SK-N-SH (cell line): Measurements from ENCODE around the gene STAC3. TPM values are rescaled to one million over a fixed set of nuclear protein-coding genes. Genes with fewer than 3 reads are reported as not detected.

ENCODE experiments used
- CTCF ChIA-PET: fragments of 300-600, 350-600 bp; formaldehyde crosslinking; extraction: SDS; loops from one replicate; lab custom pipeline; 2021; lab: Yijun Ruan, JAX
- POLR2A ChIA-PET: fragments of 350-600 bp; sonication (Branson Sonifier 250); formaldehyde crosslinking; extraction: SDS; loops from one replicate; lab custom pipeline; 2020; ENCODE audit warnings: antibody characterized with exemption, inconsistent platforms; lab: Yijun Ruan, JAX
- DNase-seq: peaks from one replicate; pipeline ENCODE4 v3.0.0; 2012
- H2AFZ ChIP-seq: fragments of 200-600 bp; sonication (generic); 2 replicates; pipeline ENCODE4 v1.8.1; 2016; ENCODE audit warnings: antibody characterized with exemption, mild to moderate bottlenecking, low read depth
- H3F3A ChIP-seq: fragments of 200-600 bp; sonication (generic); replicated peaks from 2 replicates; pipeline ENCODE3; 2016; ENCODE audit warnings: antibody characterized with exemption, mild to moderate bottlenecking; ENCODE audit not compliant: insufficient read depth
- H3K27ac ChIP-seq, 2 experiments: fragments of 200-500 bp in 1 of 2; fragments of 200-600 bp in 1 of 2; sonication (Bioruptor generic) in 1 of 2; sonication (generic), shearing (Covaris generic) in 1 of 2; 2 replicates each; pipeline versions ENCODE4 v1.5.1 to v1.6.1; 2014 to 2016; ENCODE audit warnings: low read depth in 2 of 2, inconsistent platforms in 1 of 2, low read length in 1 of 2, mild to moderate bottlenecking in 1 of 2, mixed read lengths in 1 of 2
- H3K27me3 ChIP-seq: fragments of 200-600 bp; sonication (generic), shearing (Covaris generic); 2 replicates; pipeline ENCODE4 v1.6.1; 2016; ENCODE audit warnings: mixed run types; ENCODE audit not compliant: insufficient read depth
- H3K36me3 ChIP-seq, 2 experiments: fragments of 200-500 bp in 1 of 2; fragments of 200-600 bp in 1 of 2; sonication (Bioruptor generic) in 1 of 2; sonication (generic) in 1 of 2; replicated peaks in 1 of 2; 2 replicates each; pipeline versions ENCODE3 to v1.5.1; 2014 to 2016; ENCODE audit warnings: low read length in 1 of 2, mild to moderate bottlenecking in 1 of 2; ENCODE audit not compliant: insufficient read depth in 2 of 2, control insufficient read depth in 1 of 2
- H3K4me1 ChIP-seq, 2 experiments: fragments of 200-500 bp in 1 of 2; fragments of 200-600 bp in 1 of 2; sonication (Bioruptor generic) in 1 of 2; sonication (generic), shearing (Covaris generic) in 1 of 2; 2 replicates each; pipeline versions ENCODE4 v1.5.1 to v1.6.1; 2014 to 2016; ENCODE audit warnings: low read depth in 1 of 2, low read length in 1 of 2, mixed run types in 1 of 2; ENCODE audit not compliant: insufficient read depth in 2 of 2, control insufficient read depth in 1 of 2
- H3K4me2 ChIP-seq: fragments of 200-600 bp; sonication (generic), shearing (Covaris generic); 2 replicates; pipeline ENCODE4 v1.6.1; 2017; ENCODE audit warnings: mixed run types
- H3K4me3 ChIP-seq, 2 experiments: fragments of 200-500 bp in 1 of 2; fragments of 200-600 bp in 1 of 2; sonication (Bioruptor generic) in 1 of 2; sonication (generic), shearing (Covaris generic) in 1 of 2; 2 replicates each; pipeline versions ENCODE4 v1.5.1 to v1.8.1; 2014 to 2016; ENCODE audit warnings: low read depth in 2 of 2, inconsistent platforms in 1 of 2, low read length in 1 of 2, mild to moderate bottlenecking in 1 of 2, mixed read lengths in 1 of 2, moderate library complexity in 1 of 2
- H3K79me2 ChIP-seq: fragments of 200-600 bp; sonication (generic); 2 replicates; pipeline ENCODE4 v1.8.1; 2017; ENCODE audit warnings: mild to moderate bottlenecking; ENCODE audit not compliant: insufficient read depth
- H3K9ac ChIP-seq: fragments of 200-600 bp; sonication (generic); 2 replicates; pipeline ENCODE4 v1.6.1; 2017; ENCODE audit warnings: mixed run types
- H3K9me2 ChIP-seq: fragments of 200-600 bp; sonication (generic); 2 replicates; pipeline ENCODE4 v1.6.1; 2017; ENCODE audit warnings: mixed run types
- H3K9me3 ChIP-seq: fragments of 200-600 bp; sonication (generic); 2 replicates; pipeline ENCODE4 v1.6.1; 2017; ENCODE audit warnings: mixed run types, mild to moderate bottlenecking, moderate library complexity
- H4K20me1 ChIP-seq: fragments of 200-600 bp; sonication (generic); 2 replicates; pipeline ENCODE4 v1.6.1; 2017; ENCODE audit warnings: mild to moderate bottlenecking, mixed run types; ENCODE audit not compliant: insufficient read depth
- ELF1 ChIP-seq: IDR thresholded peaks from 2 replicates; pipeline ENCODE4 v1.4.0; 2012
- EP300 ChIP-seq, 2 experiments: IDR thresholded peaks; 2 replicates each; pipeline versions ENCODE4 v1.4.0 to v1.6.1; 2012; ENCODE audit warnings: borderline replicate concordance in 1 of 2, low read depth in 1 of 2, low read length in 1 of 2
- EZH2phosphoT487 ChIP-seq: fragments of 200-600 bp; sonication (generic); IDR thresholded peaks from 2 replicates; pipeline ENCODE4 v1.6.1; 2017; ENCODE audit warnings: low read depth, mixed run types, mild to moderate bottlenecking, antibody characterized with exemption, moderate library complexity, borderline replicate concordance
- FOSL2 ChIP-seq: IDR thresholded peaks from 2 replicates; pipeline ENCODE4 v1.4.0; 2012; ENCODE audit warnings: low read depth, mild to moderate bottlenecking, moderate library complexity, borderline replicate concordance
- FOXJ3 ChIP-seq: sonication (generic); formaldehyde crosslinking; IDR thresholded peaks from 2 replicates; pipeline ENCODE4 v1.5.1; 2020; ENCODE audit warnings: mild to moderate bottlenecking, missing genetic modification reagents
- GATA2 ChIP-seq: sonication (generic); formaldehyde crosslinking; IDR thresholded peaks from 2 replicates; pipeline ENCODE4 v1.5.0; 2020; ENCODE audit warnings: mild to moderate bottlenecking, missing genetic modification reagents
- JUND ChIP-seq: IDR thresholded peaks from 2 replicates; pipeline ENCODE4 v1.4.0; 2012
- MEF2A ChIP-seq: IDR thresholded peaks from 2 replicates; pipeline ENCODE4 v1.4.0; 2012; ENCODE audit warnings: low read depth, borderline replicate concordance
- NFIC ChIP-seq: IDR thresholded peaks from 2 replicates; pipeline ENCODE4 v1.4.0; 2012; ENCODE audit warnings: borderline replicate concordance
- POLR2AphosphoS5 ChIP-seq: IDR thresholded peaks from 2 replicates; pipeline ENCODE4 v1.6.1; 2012; ENCODE audit warnings: low read depth, low read length
- RCOR1 ChIP-seq: fragments of 150-350 bp; IDR thresholded peaks from 2 replicates; pipeline ENCODE4 v1.6.1; 2017; ENCODE audit warnings: antibody characterized with exemption, low read length
- RFX5 ChIP-seq: IDR thresholded peaks from 2 replicates; pipeline ENCODE4 v1.6.1; 2012; ENCODE audit warnings: mild to moderate bottlenecking, improper control_type of control experiment, low read length
- RXRA ChIP-seq: IDR thresholded peaks from 2 replicates; pipeline ENCODE4 v1.4.0; 2012; ENCODE audit warnings: low read depth, mild to moderate bottlenecking, borderline replicate concordance
- SIN3A ChIP-seq: IDR thresholded peaks from 2 replicates; pipeline ENCODE4 v1.6.1; 2012; ENCODE audit warnings: low read depth, mild to moderate bottlenecking, low read length, moderate library complexity, borderline replicate concordance
- SMC3 ChIP-seq: IDR thresholded peaks from 2 replicates; pipeline ENCODE4 v1.6.1; 2012; ENCODE audit warnings: low read depth, low read length, improper control_type of control experiment
- TAF1 ChIP-seq: IDR thresholded peaks from 2 replicates; pipeline ENCODE4 v1.6.1; 2012; ENCODE audit warnings: low read depth, mild to moderate bottlenecking, low read length, moderate library complexity, borderline replicate concordance
- TCF12 ChIP-seq: IDR thresholded peaks from 2 replicates; pipeline ENCODE4 v1.4.0; 2012
- USF1 ChIP-seq: IDR thresholded peaks from 2 replicates; pipeline ENCODE4 v1.4.0; 2012; ENCODE audit warnings: low read depth, borderline replicate concordance
- ZBTB33 ChIP-seq: IDR thresholded peaks from 2 replicates; pipeline ENCODE4 v1.4.0; 2012; ENCODE audit warnings: low read depth, borderline replicate concordance
- WGBS: methylation state at CpG from one replicate; pipeline ENCODE4 v1.1.6; 2017; ENCODE audit warnings: low lambda C conversion rate; 5-methylcytosine and 5-hydroxymethylcytosine counted together
- polyA plus RNA-seq, 3 experiments: library from polyadenylated mRNA; depleted of rRNA; stranded (reverse); fragments of >200 nt; gene quantifications; 2 replicates each; pipeline ENCODE4 v1.2.3, GENCODE V29; 2012
- TF ChIP-seq, protein P1 (sequence below): IDR thresholded peaks from 2 replicates; pipeline ENCODE4 v1.4.0; 2012; ENCODE audit warnings: low read depth
- TF ChIP-seq, protein P2 (sequence below): fragments of 200-600 bp; sonication (generic); IDR thresholded peaks from 2 replicates; pipeline ENCODE4 v1.6.1; 2017; ENCODE audit warnings: antibody characterized with exemption, mild to moderate bottlenecking, moderate library complexity
- TF ChIP-seq, protein P3 (sequence below): fragments of 150-350 bp; IDR thresholded peaks from 2 replicates; pipeline ENCODE4 v1.6.1; 2016; ENCODE audit warnings: mild to moderate bottlenecking, low read depth, low read length

The STAC3 gene
- polyA plus RNA-seq, 1 of the 3 experiments (the other 2 are of a cell fraction), result 0.76 TPM

DNA sequence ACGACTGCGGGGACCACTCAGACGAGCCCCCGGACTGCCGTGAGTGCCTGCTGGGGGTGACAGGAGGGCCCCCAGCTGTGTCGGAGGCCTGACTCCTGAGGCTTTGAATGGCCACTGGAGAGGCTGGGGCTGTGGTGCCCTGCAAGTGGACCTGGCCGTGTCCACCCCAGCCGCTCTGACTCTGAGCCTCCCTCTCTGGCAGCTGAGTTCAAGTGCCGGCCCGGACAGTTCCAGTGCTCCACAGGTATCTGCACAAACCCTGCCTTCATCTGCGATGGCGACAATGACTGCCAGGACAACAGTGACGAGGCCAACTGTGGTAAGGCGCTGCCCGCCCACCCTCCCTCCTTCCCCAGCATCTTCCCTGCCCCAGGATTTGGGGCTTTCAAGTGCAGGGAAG is 50.5 kb downstream of the STAC3 start:
- WGBS, result 88% methylated on average over 8 of the region's 15 CpGs
- H3K9ac ChIP-seq, result no peak overlapping the region
- no peak overlapping the region for H3K4me2 ChIP-seq
- H2AFZ ChIP-seq, result no peak overlapping the region
- H4K20me1 ChIP-seq, result no peaks in the 10 kb centered on the region
- no peak overlapping the region for H3K4me3 ChIP-seq
- TF ChIP-seq TCF12 (no peak), ELF1 (no peak), SMC3 (no peak), EZH2phosphoT487 (no peak), RFX5 (no peak), NFIC (no peak), ZBTB33 (no peak), SIN3A (no peak), POLR2AphosphoS5 (no peak), RCOR1 (no peak), MEF2A (no peak), RXRA (no peak), JUND (no peak), GATA2 (CRISPR knock-in tag) (no peak), EP300 (IDR thresholded peaks at IDR 0.05; ENCODE audit: borderline replicate concordance in 1 of 2, low read depth in 1 of 2, low read length in 1 of 2) (no peak)
- TF ChIP-seq, protein P1, sequence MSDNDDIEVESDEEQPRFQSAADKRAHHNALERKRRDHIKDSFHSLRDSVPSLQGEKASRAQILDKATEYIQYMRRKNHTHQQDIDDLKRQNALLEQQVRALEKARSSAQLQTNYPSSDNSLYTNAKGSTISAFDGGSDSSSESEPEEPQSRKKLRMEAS, result no peak
- DNase-seq, result no peak
- H3K9me2 ChIP-seq, result no peaks in the 10 kb centered on the region
- no peak overlapping the region for H3K27ac ChIP-seq
- no peaks in the 10 kb centered on the region for H3K27me3 ChIP-seq
- CTCF ChIA-PET, result interaction anchor here (0.9 to 1.2 kb wide), 2 partner anchors 13 to 89 kb away, joined by 3 read pairs; no protein-coding TSS in a partner anchor
- H3F3A ChIP-seq, result no peaks in the 10 kb centered on the region
- H3K36me3 ChIP-seq, result peaks cover 5 to 82% of the 10 kb centered on the region in 2 experiments
- H3K9me3 ChIP-seq, result no peaks in the 10 kb centered on the region
- no peaks in the 10 kb centered on the region for H3K4me1 ChIP-seq
- POLR2A ChIA-PET, result no interaction called here
- H3K79me2 ChIP-seq, result no peaks in the 10 kb centered on the region

- no peak overlapping the region for H3K4me3 ChIP-seq
- TF ChIP-seq SIN3A (no peak), EZH2phosphoT487 (no peak), FOXJ3 (CRISPR knock-in tag) (no peak), USF1 (no peak), JUND (no peak), RFX5 (no peak), FOSL2 (no peak), RXRA (no peak), TAF1 (no peak)
- TF ChIP-seq, protein P2, sequence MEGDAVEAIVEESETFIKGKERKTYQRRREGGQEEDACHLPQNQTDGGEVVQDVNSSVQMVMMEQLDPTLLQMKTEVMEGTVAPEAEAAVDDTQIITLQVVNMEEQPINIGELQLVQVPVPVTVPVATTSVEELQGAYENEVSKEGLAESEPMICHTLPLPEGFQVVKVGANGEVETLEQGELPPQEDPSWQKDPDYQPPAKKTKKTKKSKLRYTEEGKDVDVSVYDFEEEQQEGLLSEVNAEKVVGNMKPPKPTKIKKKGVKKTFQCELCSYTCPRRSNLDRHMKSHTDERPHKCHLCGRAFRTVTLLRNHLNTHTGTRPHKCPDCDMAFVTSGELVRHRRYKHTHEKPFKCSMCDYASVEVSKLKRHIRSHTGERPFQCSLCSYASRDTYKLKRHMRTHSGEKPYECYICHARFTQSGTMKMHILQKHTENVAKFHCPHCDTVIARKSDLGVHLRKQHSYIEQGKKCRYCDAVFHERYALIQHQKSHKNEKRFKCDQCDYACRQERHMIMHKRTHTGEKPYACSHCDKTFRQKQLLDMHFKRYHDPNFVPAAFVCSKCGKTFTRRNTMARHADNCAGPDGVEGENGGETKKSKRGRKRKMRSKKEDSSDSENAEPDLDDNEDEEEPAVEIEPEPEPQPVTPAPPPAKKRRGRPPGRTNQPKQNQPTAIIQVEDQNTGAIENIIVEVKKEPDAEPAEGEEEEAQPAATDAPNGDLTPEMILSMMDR, result no peak
- TF ChIP-seq, protein P3, sequence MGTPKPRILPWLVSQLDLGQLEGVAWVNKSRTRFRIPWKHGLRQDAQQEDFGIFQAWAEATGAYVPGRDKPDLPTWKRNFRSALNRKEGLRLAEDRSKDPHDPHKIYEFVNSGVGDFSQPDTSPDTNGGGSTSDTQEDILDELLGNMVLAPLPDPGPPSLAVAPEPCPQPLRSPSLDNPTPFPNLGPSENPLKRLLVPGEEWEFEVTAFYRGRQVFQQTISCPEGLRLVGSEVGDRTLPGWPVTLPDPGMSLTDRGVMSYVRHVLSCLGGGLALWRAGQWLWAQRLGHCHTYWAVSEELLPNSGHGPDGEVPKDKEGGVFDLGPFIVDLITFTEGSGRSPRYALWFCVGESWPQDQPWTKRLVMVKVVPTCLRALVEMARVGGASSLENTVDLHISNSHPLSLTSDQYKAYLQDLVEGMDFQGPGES, result no peak
- TF ChIP-seq, all 33 proteins: peak for 0
- Histone ChIP-seq H3K4me2 (no peak overlapping the region), H4K20me1 (no peaks in the 10 kb centered on the region), H3K4me1 (no peaks in the 10 kb centered on the region), H3K9me3 (no peaks in the 10 kb centered on the region), H3K9me2 (no peaks in the 10 kb centered on the region), H2AFZ (no peak overlapping the region), H3K9ac (no peak overlapping the region), H3K36me3 (peaks cover 0 to 82% of the 10 kb centered on the region in 2 experiments), H3K79me2 (no peaks in the 10 kb centered on the region), H3F3A (no peaks in the 10 kb centered on the region), H3K27me3 (no peaks in the 10 kb centered on the region), H3K27ac (no peak overlapping the region)
- DNase-seq, result no peak
- 71% methylated on average over 7 of the region's 15 CpGs for WGBS
- CTCF ChIA-PET, result interaction anchor here (1.0 to 6.9 kb wide), 7 partner anchors 14 to 87 kb away, joined by 3 to 48 read pairs (median 4); no protein-coding TSS in a partner anchor
- POLR2A ChIA-PET, result no interaction called here
Measured at GRCh38 chr12:57199191-57199590, 51.8 kb downstream of the STAC3 start.
